8988T (cell line): ENCODE data around the gene PPP3CA.
"Not testable (repeated sequence)": the region's sequence is repeated elsewhere in the genome, so short reads cannot be mapped to it uniquely, and the experiment has no call there.

Experiments used
- DNase-seq: peaks from one replicate; pipeline ENCODE4 v3.0.0; 2011

Gene PPP3CA

GRCh38 chr4:101035487-101035886, 311.8 kb downstream of the PPP3CA start:
- DNase-seq = no peak

- no peak for DNase-seq
These were observed 313.3 kb downstream of the PPP3CA start for GRCh38 chr4:101033986-101034385.

- no peak for DNase-seq
These were observed 314.8 kb downstream of the PPP3CA start for GRCh38 chr4:101032541-101032940.

- DNase-seq = no peak
These were observed 315.4 kb downstream of the PPP3CA start for GRCh38 chr4:101031971-101032370.

GRCh38 chr4:101028886-101029285, 318.4 kb downstream of the PPP3CA start:
- DNase-seq = no peak

GRCh38 chr4:101027721-101028120, 319.6 kb downstream of the PPP3CA start:
- DNase-seq = no peak

- no peak for DNase-seq
These were observed 321.6 kb downstream of the PPP3CA start for GRCh38 chr4:101025755-101026154.

GRCh38 chr4:101022151-101023024, 324.9 kb downstream of the PPP3CA start:
- DNase-seq = no peak

- DNase-seq = no peak
These were observed 326.4 kb downstream of the PPP3CA start for GRCh38 chr4:101020956-101021355.

- DNase-seq = no peak
These were observed 327.4 kb downstream of the PPP3CA start for GRCh38 chr4:101019941-101020401.

- no peak for DNase-seq
These were observed 328.0 kb downstream of the PPP3CA start for GRCh38 chr4:101019313-101019712.

GRCh38 chr4:101018836-101019235, 328.5 kb downstream of the PPP3CA start:
- DNase-seq = no peak

- DNase-seq = no peak
These were observed 332.9 kb downstream of the PPP3CA start for GRCh38 chr4:101014417-101014816.

GRCh38 chr4:101010987-101011386, 336.3 kb downstream of the PPP3CA start:
- no peak for DNase-seq

- no peak for DNase-seq
These were observed 337.9 kb downstream of the PPP3CA start for GRCh38 chr4:101009471-101009870.

GRCh38 chr4:101008503-101008902, 338.8 kb downstream of the PPP3CA start:
- no peak for DNase-seq

GRCh38 chr4:101005659-101006058, 341.7 kb downstream of the PPP3CA start:
- DNase-seq = no peak

- no peak for DNase-seq
These were observed 346.8 kb downstream of the PPP3CA start for GRCh38 chr4:101000496-101000895.

GRCh38 chr4:100995671-100996070, 351.7 kb downstream of the PPP3CA start:
- DNase-seq = no peak

- not testable (repeated sequence) for DNase-seq
These were observed 352.3 kb downstream of the PPP3CA start for GRCh38 chr4:100995002-100995401.

GRCh38 chr4:100991332-100992069, 355.8 kb downstream of the PPP3CA start:
- not testable (repeated sequence) for DNase-seq

- no peak for DNase-seq
These were observed 357.9 kb downstream of the PPP3CA start for GRCh38 chr4:100989401-100989800.

GRCh38 chr4:100988876-100989275, 358.4 kb downstream of the PPP3CA start:
- DNase-seq = no peak

GRCh38 chr4:100986360-100986868, 360.9 kb downstream of the PPP3CA start:
- DNase-seq = no peak
